HepG2 (cell line): ENCODE results near the gene TM4SF18. TPM values are rescaled to one million over a fixed set of nuclear protein-coding genes. Genes with fewer than 3 reads are reported as not detected.

Experiments
- FOXO1 ChIP-seq: sonication (generic); formaldehyde crosslinking; IDR thresholded peaks from 2 replicates; pipeline ENCODE4 v1.4.0; 2020; ENCODE audit warnings: missing genetic modification reagents
- GABPB1 ChIP-seq: IDR thresholded peaks from 2 replicates; pipeline ENCODE4 v1.6.1; 2016; ENCODE audit warnings: mild to moderate bottlenecking, missing genetic modification reagents, moderate library complexity, missing compliant biosample characterization
- MED13 ChIP-seq: sonication (generic); formaldehyde crosslinking; IDR thresholded peaks from 2 replicates; pipeline ENCODE4 v1.5.0; 2020; ENCODE audit warnings: missing genetic modification reagents
- NKX3-1 ChIP-seq: sonication (generic); formaldehyde crosslinking; IDR thresholded peaks from 2 replicates; pipeline ENCODE4 v1.5.0; 2020; ENCODE audit warnings: missing genetic modification reagents
- NRL ChIP-seq: sonication (generic); formaldehyde crosslinking; IDR thresholded peaks from 2 replicates; pipeline ENCODE4 v1.5.0; 2020; ENCODE audit warnings: missing genetic modification reagents, mild to moderate bottlenecking, moderate library complexity, borderline replicate concordance
- ONECUT2 ChIP-seq: sonication (generic); formaldehyde crosslinking; IDR thresholded peaks from 2 replicates; pipeline ENCODE4 v1.4.0; 2020; ENCODE audit warnings: missing genetic modification reagents
- POLR2AphosphoS2 ChIP-seq: IDR thresholded peaks from 2 replicates; pipeline ENCODE4 v1.6.1; 2011; ENCODE audit warnings: low read depth, low read length, improper control_type of control experiment
- PRDM10 ChIP-seq: sonication (generic); formaldehyde crosslinking; IDR thresholded peaks from 2 replicates; pipeline ENCODE4 v1.4.0; 2020; ENCODE audit warnings: low read depth, missing genetic modification reagents
- SOX13 ChIP-seq, 3 experiments: fragments of 450-650 bp in 1 of 3; sonication (generic) in 1 of 3; formaldehyde crosslinking in 1 of 3; IDR thresholded peaks in 2 of 3; conservative IDR thresholded peaks in 1 of 3; 2 replicates each; pipeline versions ENCODE4 v1.5.0 to v1.6.1; 2016 to 2020; ENCODE audit warnings: antibody characterized with exemption in 1 of 3, mild to moderate bottlenecking in 1 of 3, missing compliant biosample characterization in 1 of 3, missing genetic modification reagents in 1 of 3, moderate library complexity in 1 of 3
- ZBTB1 ChIP-seq: sonication (generic); formaldehyde crosslinking; IDR thresholded peaks from 2 replicates; pipeline ENCODE4 v1.4.0; 2020; ENCODE audit warnings: missing genetic modification reagents, borderline replicate concordance
- ZBTB34 ChIP-seq: sonication (generic); formaldehyde crosslinking; IDR thresholded peaks from 2 replicates; pipeline ENCODE4 v1.8.0; 2022; ENCODE audit warnings: mild to moderate bottlenecking, missing genetic modification reagents
- ZBTB49 ChIP-seq: sonication (generic); formaldehyde crosslinking; IDR thresholded peaks from 2 replicates; pipeline ENCODE4 v1.4.0; 2020; ENCODE audit warnings: missing genetic modification reagents, borderline replicate concordance
- ZBTB7A ChIP-seq: sonication (generic); formaldehyde crosslinking; IDR thresholded peaks from 2 replicates; pipeline ENCODE4 v1.8.0; 2022; ENCODE audit warnings: mild to moderate bottlenecking, missing genetic modification reagents
- ZC3H13 ChIP-seq: sonication (generic); formaldehyde crosslinking; IDR thresholded peaks from 2 replicates; pipeline ENCODE4 v1.8.1; 2023; ENCODE audit warnings: mild to moderate bottlenecking, missing genetic modification reagents, moderate library complexity
- ZNF326 ChIP-seq: sonication (generic); formaldehyde crosslinking; IDR thresholded peaks from 2 replicates; pipeline ENCODE4 v1.4.0; 2020; ENCODE audit warnings: missing genetic modification reagents, borderline replicate concordance
- ZNF362 ChIP-seq: sonication (generic); formaldehyde crosslinking; IDR thresholded peaks from 2 replicates; pipeline ENCODE4 v1.4.0; 2020; ENCODE audit warnings: missing genetic modification reagents, mild to moderate bottlenecking, borderline replicate concordance
- ZNF770 ChIP-seq: sonication (generic); formaldehyde crosslinking; IDR thresholded peaks from 2 replicates; pipeline ENCODE4 v1.5.0; 2020; ENCODE audit warnings: mild to moderate bottlenecking, missing genetic modification reagents
- ZNF839 ChIP-seq: sonication (generic); formaldehyde crosslinking; IDR thresholded peaks from 2 replicates; pipeline ENCODE4 v1.4.0; 2020; ENCODE audit warnings: missing genetic modification reagents, mild to moderate bottlenecking, borderline replicate concordance
- polyA plus RNA-seq, 8 experiments: library from polyadenylated mRNA; depleted of rRNA in 3 of 8; stranded (reverse) in 7 of 8; unstranded in 1 of 8; fragments of >200 nt; fragmentation: Illumina TruSeq in 4 of 8; extraction: Trizol in 4 of 8; gene quantifications; 2 replicates each; pipeline versions ENCODE4 v1.2.1 to v1.2.3, GENCODE V29; 2011 to 2016; ENCODE audit warnings: low read depth in 4 of 8, missing spikeins in 1 of 8, mixed read lengths in 1 of 8; ENCODE audit not compliant: insufficient read depth in 1 of 8
- total RNA-seq, 5 experiments: library from RNA; depleted of rRNA; stranded (reverse); fragments of >200 nt; fragmentation: Illumina TruSeq; extraction: Trizol; gene quantifications; 2 replicates each; pipeline ENCODE4 v1.2.3, GENCODE V29; 2016; ENCODE audit warnings: low read depth in 1 of 5

TM4SF18 gene
- total and polyA plus RNA-seq, 2 of the 13 experiments (the other 11 are each of a cell fraction or from before 2014, with no cell fraction given): 0.15 TPM; not detected in 1

- TF ChIP-seq ZNF326 (CRISPR knock-in tag): no peak
- TF ChIP-seq ZNF770 (CRISPR knock-in tag): no peak
- 0 out of 2 replicates have a peak, but pooled peaks have one; percentile 44 for TF ChIP-seq MED13
- TF ChIP-seq POLR2AphosphoS2: peak; percentile 97
- no peak for TF ChIP-seq ZNF362 (CRISPR knock-in tag)
- TF ChIP-seq ZNF839 (CRISPR knock-in tag): no peak
- no peak for TF ChIP-seq PRDM10 (CRISPR knock-in tag)
- TF ChIP-seq SOX13 (IDR thresholded peaks at IDR 0.05): no peak
- 0 out of 4 replicates have a peak, but pooled peaks of 1 of the 2 experiments have one; percentile 12 for TF ChIP-seq SOX13 (CRISPR knock-in tag; conservative IDR thresholded peaks at IDR 0.05 in 1 of 2, IDR thresholded peaks at IDR 0.05 in 1 of 2)
- no peak for TF ChIP-seq FOXO1 (CRISPR knock-in tag)
- TF ChIP-seq ZBTB49 (CRISPR knock-in tag): no peak
- TF ChIP-seq ZBTB34 (CRISPR knock-in tag): no peak
- no peak for TF ChIP-seq ZBTB7A (CRISPR knock-in tag)
- TF ChIP-seq ZBTB1: no peak
- 0 out of 2 replicates have a peak, but pooled peaks have one; percentile 34 for TF ChIP-seq NKX3-1
- TF ChIP-seq GABPB1 (CRISPR knock-in tag): no peak
- TF ChIP-seq NRL (CRISPR knock-in tag): no peak
- 0 out of 2 replicates have a peak, but pooled peaks have one; percentile 14 for TF ChIP-seq ONECUT2 (CRISPR knock-in tag)
- peak; percentile 38; the same call in 1 of the 2 replicates for TF ChIP-seq ZC3H13 (CRISPR knock-in tag)
Observed at GRCh38 chr3:149368201-149368673, 34.8 kb upstream of the TM4SF18 start (continued).
